Choroid plexus epithelial cell (primary cell): ENCODE data around the gene TYMP.

Source experiments
- DNase-seq: peaks from one replicate; pipeline ENCODE4 v3.0.0-alpha.2; 2010; ENCODE audit warnings: low read depth
- H3K4me3 ChIP-seq: 2 replicates; pipeline ENCODE4 v1.5.1; 2011; ENCODE audit warnings: low read depth, mild to moderate bottlenecking, control low read depth, low read length, moderate library complexity
- TF ChIP-seq, protein P1 (sequence below): conservative IDR thresholded peaks from 2 replicates; pipeline ENCODE4 v1.5.1; 2011; ENCODE audit warnings: low read depth, mild to moderate bottlenecking, control low read depth, inconsistent platforms, low read length, moderate library complexity

The TYMP gene

DNA sequence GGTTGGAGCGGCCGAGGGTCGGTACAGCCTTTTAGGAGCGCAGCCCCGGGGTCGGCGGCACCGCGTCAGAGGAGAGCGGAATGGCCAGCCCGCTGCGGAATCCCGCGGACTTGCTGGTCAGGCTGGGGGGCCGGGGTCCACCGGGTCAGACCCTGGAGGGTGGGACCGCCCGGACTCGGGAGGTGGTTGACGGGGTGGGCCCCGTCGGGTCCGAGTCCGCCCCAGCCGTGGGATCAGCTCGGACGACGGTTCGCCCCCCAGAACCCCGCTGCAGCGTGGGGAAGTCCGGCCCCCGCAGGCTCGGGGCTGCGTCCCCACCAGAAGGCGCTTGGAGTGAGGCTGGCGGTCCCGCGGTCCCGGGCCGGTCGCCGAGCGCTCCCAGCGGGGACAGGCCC lies 48.8 kb downstream of the TYMP start:
- H3K4me3 ChIP-seq, result peak overlapping the region; percentile 65
- DNase-seq, result no peak
- TF ChIP-seq, protein P1, sequence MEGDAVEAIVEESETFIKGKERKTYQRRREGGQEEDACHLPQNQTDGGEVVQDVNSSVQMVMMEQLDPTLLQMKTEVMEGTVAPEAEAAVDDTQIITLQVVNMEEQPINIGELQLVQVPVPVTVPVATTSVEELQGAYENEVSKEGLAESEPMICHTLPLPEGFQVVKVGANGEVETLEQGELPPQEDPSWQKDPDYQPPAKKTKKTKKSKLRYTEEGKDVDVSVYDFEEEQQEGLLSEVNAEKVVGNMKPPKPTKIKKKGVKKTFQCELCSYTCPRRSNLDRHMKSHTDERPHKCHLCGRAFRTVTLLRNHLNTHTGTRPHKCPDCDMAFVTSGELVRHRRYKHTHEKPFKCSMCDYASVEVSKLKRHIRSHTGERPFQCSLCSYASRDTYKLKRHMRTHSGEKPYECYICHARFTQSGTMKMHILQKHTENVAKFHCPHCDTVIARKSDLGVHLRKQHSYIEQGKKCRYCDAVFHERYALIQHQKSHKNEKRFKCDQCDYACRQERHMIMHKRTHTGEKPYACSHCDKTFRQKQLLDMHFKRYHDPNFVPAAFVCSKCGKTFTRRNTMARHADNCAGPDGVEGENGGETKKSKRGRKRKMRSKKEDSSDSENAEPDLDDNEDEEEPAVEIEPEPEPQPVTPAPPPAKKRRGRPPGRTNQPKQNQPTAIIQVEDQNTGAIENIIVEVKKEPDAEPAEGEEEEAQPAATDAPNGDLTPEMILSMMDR, result no peak

DNA sequence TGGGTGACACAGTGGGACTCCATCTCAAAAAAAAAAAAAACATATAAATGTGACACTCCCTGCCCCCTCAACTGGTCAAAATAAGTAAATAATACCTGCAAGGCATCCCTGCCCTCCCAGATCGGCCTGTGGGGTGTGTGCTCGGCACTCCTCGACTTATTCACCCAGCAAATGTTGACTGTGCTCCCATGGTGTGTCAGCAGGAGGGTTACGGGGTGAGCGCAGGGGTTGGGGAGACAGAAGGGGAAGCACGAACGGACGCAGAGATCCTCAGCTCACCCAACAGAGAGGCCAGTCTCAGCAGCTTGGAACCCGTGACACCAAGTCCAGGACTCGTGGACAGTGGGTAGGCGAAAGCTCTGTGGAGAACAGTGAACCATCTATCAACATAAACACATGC lies 50.1 kb downstream of the TYMP start:
- no peak for DNase-seq

DNA sequence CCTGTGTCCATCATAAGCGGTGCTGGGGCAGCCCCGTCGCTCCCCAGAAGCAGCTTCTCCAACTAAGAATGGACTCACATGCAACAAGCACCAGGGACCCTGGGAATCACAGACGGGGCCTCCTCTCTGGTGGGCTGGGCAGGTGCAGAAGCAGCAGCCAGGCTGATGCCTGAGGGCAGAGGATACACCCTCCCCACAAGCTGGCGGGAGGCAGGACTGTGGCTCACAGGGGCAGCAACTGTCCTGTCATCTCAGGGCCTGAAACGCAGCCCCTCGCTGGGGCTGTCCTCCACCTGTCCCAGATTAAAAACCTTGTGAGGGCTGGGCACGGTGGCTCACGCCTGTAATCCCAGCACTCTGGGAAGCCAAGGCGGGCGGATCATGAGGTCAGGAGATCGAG lies 51.9 kb downstream of the TYMP start:
- DNase-seq, result no peak
- TF ChIP-seq, protein P1, result no peak

More for the DNA sequence above, 50.1 kb downstream of the TYMP start:
- H3K4me3 ChIP-seq, result no peak overlapping the region
- TF ChIP-seq, protein P1, result no peak

DNA sequence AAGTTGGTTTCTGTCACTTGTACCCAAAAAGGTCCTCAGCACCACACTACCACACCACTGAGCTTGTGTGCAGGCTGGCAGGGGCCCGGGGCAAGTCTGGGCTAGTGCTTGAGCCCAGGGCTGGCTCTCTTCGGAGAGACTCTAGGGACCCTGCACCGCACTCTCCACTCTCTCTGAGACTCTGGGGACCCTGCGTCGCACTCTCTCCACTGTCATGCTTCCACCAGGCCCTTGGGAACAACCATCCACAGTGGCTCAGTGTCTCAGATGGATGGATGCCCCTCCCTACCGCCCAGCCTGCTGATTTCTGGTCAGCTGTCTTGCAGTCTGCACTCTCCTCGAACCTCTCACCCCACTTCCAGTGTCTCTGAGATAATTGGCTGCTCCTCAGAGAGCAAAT lies 52.9 kb downstream of the TYMP start:
- no peak overlapping the region for H3K4me3 ChIP-seq
- no peak for DNase-seq
- TF ChIP-seq, protein P1, result no peak

More for the DNA sequence above, 51.9 kb downstream of the TYMP start:
- H3K4me3 ChIP-seq, result no peak overlapping the region
